Body of pancreas (tissue), 4 donors: Measurements from ENCODE around the gene TMEM183A. TPM values are rescaled to one million over a fixed set of nuclear protein-coding genes. Genes with fewer than 3 reads are reported as not detected.

Experiments
- ATAC-seq: fragments of 150-250 bp; one replicate; pipeline ENCODE4 v1.9.1; 2016
- DNase-seq, 4 donors: peaks; one replicate each; pipeline ENCODE4 v3.0.0-alpha.2; 2019
- H3K27ac ChIP-seq, 4 donors: fragments of 200-600 bp; sonication (generic); 1 replicate in 3 of 4; 2 replicates in 1 of 4; pipeline versions ENCODE4 v1.5.1 to v1.6.1; 2016 to 2019; ENCODE audit warnings: mild to moderate bottlenecking in 1 of 4, mixed read lengths in 1 of 4, moderate library complexity in 1 of 4
- H3K27me3 ChIP-seq, 2 donors: fragments of 200-600 bp; sonication (generic); one replicate each; pipeline ENCODE4 v1.6.0; 2016; ENCODE audit warnings: mild to moderate bottlenecking in 1 of 2
- H3K36me3 ChIP-seq, 2 donors: fragments of 200-600 bp; sonication (generic); replicated peaks in 1 of 2; 2 replicates each; pipeline ENCODE4 v1.5.1; 2016; ENCODE audit warnings: low read depth in 2 of 2; ENCODE audit not compliant: insufficient read depth in 1 of 2
- H3K4me1 ChIP-seq: fragments of 200-600 bp; sonication (generic); one replicate; pipeline ENCODE4 v1.6.0; 2016
- H3K4me3 ChIP-seq, 2 donors: fragments of 200-600 bp; sonication (generic); 1 replicate in 1 of 2; 2 replicates in 1 of 2; pipeline ENCODE4 v1.5.1; 2016 to 2019
- H3K9me3 ChIP-seq, 3 donors: fragments of 200-600 bp; sonication (generic); 1 replicate in 2 of 3; 2 replicates in 1 of 3; pipeline ENCODE4 v1.5.1; 2016
- CTCF ChIP-seq, 7 experiments: fragments of 450-650 bp in 4 of 7; fragments of 200-600 bp in 3 of 7; sonication (generic) in 3 of 7; IDR thresholded peaks; one replicate each; pipeline ENCODE4 v1.5.1; 2016 to 2019; ENCODE audit warnings: antibody characterized with exemption in 7 of 7
- POLR2A ChIP-seq, 3 donors: fragments of 450-650 bp; IDR thresholded peaks; one replicate each; pipeline ENCODE4 v1.6.1; 2016; ENCODE audit warnings: antibody characterized with exemption in 3 of 3, mild to moderate bottlenecking in 2 of 3
- WGBS, 2 donors: methylation state at CpG; one replicate each; pipeline ENCODE4 v1.1.5; 2017; 5-methylcytosine and 5-hydroxymethylcytosine counted together
- intact Hi-C: fragments of 100-400 bp; cut with DNase I; formaldehyde crosslinking; loops from one replicate; pipeline ENCODE4 v1.15.1; 2023
- total RNA-seq, 2 donors: library from RNA; depleted of rRNA; stranded (reverse); fragments of >200 nt; gene quantifications; one replicate each; pipeline ENCODE4 v1.1.0, GENCODE V29; 2016

TMEM183A gene
- total RNA-seq, 2 donors from 2014 or later = 47.7 to 86.7 TPM

DNA sequence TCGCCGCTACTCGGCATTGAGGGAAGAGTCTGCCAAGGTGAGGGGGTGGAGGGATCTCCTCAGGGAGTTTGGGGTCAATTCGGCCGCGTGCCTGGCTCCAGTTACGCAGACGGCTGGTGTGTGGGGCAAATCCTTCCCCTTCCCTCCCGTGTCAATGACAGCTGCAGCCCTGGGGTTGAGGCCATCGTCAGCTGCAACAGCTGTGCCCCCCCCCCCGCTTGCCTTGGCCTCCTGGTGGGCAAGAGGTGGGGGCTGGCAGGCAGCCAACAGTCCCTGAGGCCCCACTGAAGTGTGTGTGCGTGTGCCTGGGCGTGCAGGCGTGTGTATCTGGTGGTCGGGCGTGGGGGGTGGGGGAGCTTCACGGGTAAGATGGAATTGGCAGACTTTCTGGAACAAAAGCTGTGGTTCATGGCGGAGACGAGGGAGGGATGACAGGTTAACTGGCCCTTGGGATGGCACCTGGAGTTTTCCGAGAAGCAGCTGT, 44.7 kb downstream of the TMEM183A start:
- TF ChIP-seq CTCF (IDR thresholded peaks at IDR 0.05) (no peak), POLR2A (IDR thresholded peaks at IDR 0.05) (no peak)
- DNase-seq = no peak

GRCh38 chr1:203052601-203053000, 45.4 kb downstream of the TMEM183A start:
- DNase-seq (no peak), ATAC-seq (no peak)
- TF ChIP-seq POLR2A (IDR thresholded peaks at IDR 0.05) (no peak), CTCF (IDR thresholded peaks at IDR 0.05) (no peak)
- no peaks in the 10 kb centered on the region for H3K9me3 ChIP-seq
- 77 to 82% methylated on average over 3 of the region's 3 CpGs for WGBS, 2 donors
- H3K4me1 ChIP-seq = no peaks in the 10 kb centered on the region
- H3K4me3 ChIP-seq = no peak overlapping the region
- no peaks in the 10 kb centered on the region for H3K36me3 ChIP-seq
- intact Hi-C loops = no loop called here
- no peak overlapping the region for H3K27ac ChIP-seq
- peaks cover 0 to 3% of the 10 kb centered on the region in 2 donors for H3K27me3 ChIP-seq

More for the DNA sequence above, 44.7 kb downstream of the TMEM183A start:
- Histone ChIP-seq H3K36me3 (no peaks in the 10 kb centered on the region), H3K4me3 (no peak overlapping the region), H3K4me1 (no peaks in the 10 kb centered on the region), H3K9me3 (no peaks in the 10 kb centered on the region), H3K27me3 (peaks cover 0 to 3% of the 10 kb centered on the region in 2 donors), H3K27ac (no peak overlapping the region)
- intact Hi-C loops = no loop called here
- WGBS, 2 donors = 45 to 49% methylated on average over 14 to 20 of the region's 20 CpGs
- ATAC-seq = no peak

DNA sequence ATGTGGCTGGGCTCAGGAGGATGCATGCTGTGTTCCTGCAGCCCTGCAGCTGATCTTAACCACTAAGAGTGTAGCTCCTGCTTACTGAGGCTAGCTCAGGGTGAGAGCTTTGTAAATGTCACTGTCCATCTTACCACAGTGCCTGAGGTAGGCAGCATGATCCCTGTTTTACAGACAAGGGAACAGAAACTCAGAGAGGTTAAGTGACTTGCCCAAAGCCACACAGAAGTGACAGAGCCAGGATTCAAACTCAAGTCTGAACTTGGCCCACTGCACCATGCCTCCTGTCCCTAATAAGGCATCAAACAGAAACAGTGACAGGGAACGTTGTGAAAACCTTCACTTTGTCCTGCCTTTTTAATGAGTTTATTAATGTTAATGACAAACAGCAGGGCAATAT, 47.0 kb downstream of the TMEM183A start:
- H3K4me3 ChIP-seq = no peak overlapping the region
- intact Hi-C loops = no loop called here
- DNase-seq = no peak
- no peaks in the 10 kb centered on the region for H3K36me3 ChIP-seq
- TF ChIP-seq CTCF (IDR thresholded peaks at IDR 0.05) (no peak), POLR2A (IDR thresholded peaks at IDR 0.05) (no peak)
- no peak for ATAC-seq
- H3K4me1 ChIP-seq = no peaks in the 10 kb centered on the region
- H3K27ac ChIP-seq = no peak overlapping the region
- WGBS, 2 donors = 25 to 42% methylated on average over 1 of the region's 1 CpG
- no peaks in the 10 kb centered on the region for H3K9me3 ChIP-seq
- peaks cover 0 to 3% of the 10 kb centered on the region in 2 donors for H3K27me3 ChIP-seq

DNA sequence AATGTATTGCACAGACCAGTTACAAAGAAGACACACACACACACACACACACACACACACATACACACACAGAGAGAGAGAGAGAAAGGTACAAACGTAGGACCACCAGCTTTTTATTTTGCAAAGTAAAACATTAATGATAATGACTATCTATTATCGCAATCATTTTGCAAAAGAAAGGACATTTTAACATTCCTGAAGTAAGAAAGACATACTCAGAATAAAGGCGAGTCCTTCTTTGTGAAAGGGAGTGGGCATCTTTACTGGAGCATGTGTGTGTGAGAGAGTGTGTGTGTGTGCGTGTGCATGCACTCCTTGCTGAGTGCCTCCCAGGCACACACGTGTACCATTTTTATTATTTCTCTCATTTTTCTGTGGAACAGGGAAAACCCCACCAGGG, 47.5 kb downstream of the TMEM183A start:
- TF ChIP-seq POLR2A (IDR thresholded peaks at IDR 0.05) (no peak), CTCF (IDR thresholded peaks at IDR 0.05) (no peak)
- H3K27me3 ChIP-seq = peaks cover 0 to 3% of the 10 kb centered on the region in 2 donors
- H3K4me1 ChIP-seq = no peaks in the 10 kb centered on the region
- H3K9me3 ChIP-seq = no peaks in the 10 kb centered on the region
- no peak for ATAC-seq
- WGBS, 2 donors = 60 to 81% methylated on average over 5 of the region's 5 CpGs
- intact Hi-C loops = no loop called here
- no peaks in the 10 kb centered on the region for H3K36me3 ChIP-seq
- DNase-seq = no peak
- no peak overlapping the region for H3K4me3 ChIP-seq
- H3K27ac ChIP-seq = no peak overlapping the region

GRCh38 chr1:203055161-203055799, 48.1 kb downstream of the TMEM183A start:
- H3K36me3 ChIP-seq = no peaks in the 10 kb centered on the region
- peaks cover 0 to 3% of the 10 kb centered on the region in 2 donors for H3K27me3 ChIP-seq
- H3K4me1 ChIP-seq = no peaks in the 10 kb centered on the region
- H3K9me3 ChIP-seq = no peaks in the 10 kb centered on the region
- no peak for DNase-seq
- no peak overlapping the region for H3K27ac ChIP-seq
- 82% methylated on average over 13 to 24 of the region's 24 CpGs for WGBS, 2 donors
- H3K4me3 ChIP-seq = no peak overlapping the region
- TF ChIP-seq POLR2A (IDR thresholded peaks at IDR 0.05) (no peak), CTCF (IDR thresholded peaks at IDR 0.05) (no peak)
- intact Hi-C loops = no loop called here
- ATAC-seq = no peak
